ENCODE results near the gene AGBL1.

AGBL1 gene

GRCh38 chr15:86165265-86166211 is 85.9 kb downstream of the AGBL1 start:
- no peak for DNase-seq

GRCh38 chr15:86167841-86168240 is 88.2 kb downstream of the AGBL1 start:
- DNase-seq, result no peak

GRCh38 chr15:86178845-86179244 is 99.2 kb downstream of the AGBL1 start:
- DNase-seq, result no peak

GRCh38 chr15:86183596-86184491 is 104.2 kb downstream of the AGBL1 start:
- DNase-seq, result no peak

GRCh38 chr15:86193716-86194380 is 114.2 kb downstream of the AGBL1 start:
- no peak for DNase-seq

- no peak for DNase-seq
Measured at GRCh38 chr15:86197770-86198169, 118.1 kb downstream of the AGBL1 start.

- DNase-seq, result no peak
Measured at GRCh38 chr15:86199467-86200145, 119.9 kb downstream of the AGBL1 start.

- DNase-seq, result no peak
Measured at GRCh38 chr15:86201313-86202008, 121.8 kb downstream of the AGBL1 start.

- no peak for DNase-seq
Measured at GRCh38 chr15:86203462-86203861, 123.8 kb downstream of the AGBL1 start.

- DNase-seq, result no peak
Measured at GRCh38 chr15:86205096-86205495, 125.4 kb downstream of the AGBL1 start.

GRCh38 chr15:86213420-86213819 is 133.7 kb downstream of the AGBL1 start:
- no peak for DNase-seq

GRCh38 chr15:86213888-86214287 is 134.2 kb downstream of the AGBL1 start:
- DNase-seq, result no peak

- no peak for DNase-seq
Measured at GRCh38 chr15:86221119-86221518, 141.4 kb downstream of the AGBL1 start.

- no peak for DNase-seq
Measured at GRCh38 chr15:86229306-86229705, 149.6 kb downstream of the AGBL1 start.

GRCh38 chr15:86229936-86230335 is 150.3 kb downstream of the AGBL1 start:
- DNase-seq, result no peak

GRCh38 chr15:86231864-86232721 is 152.4 kb downstream of the AGBL1 start:
- peak; percentile 63 for DNase-seq

- DNase-seq, result no peak
Measured at GRCh38 chr15:86235667-86236066, 156.0 kb downstream of the AGBL1 start.

GRCh38 chr15:86236356-86237110 is 156.9 kb downstream of the AGBL1 start:
- peak; percentile 60 for DNase-seq

GRCh38 chr15:86237111-86237500 is 157.4 kb downstream of the AGBL1 start:
- peak; percentile 40 for DNase-seq
